HCT116 (cell line): ENCODE data around the gene HMGB2. TPM values are rescaled to one million over a fixed set of nuclear protein-coding genes. Genes with fewer than 3 reads are reported as not detected.

Experiments
- ATF3 ChIP-seq: IDR thresholded peaks from 2 replicates; pipeline ENCODE4 v1.6.1; 2012
- EGR1 ChIP-seq: IDR thresholded peaks from 2 replicates; pipeline ENCODE4 v1.6.1; 2012; ENCODE audit warnings: low read depth
- EZH2phosphoT487 ChIP-seq: fragments of 200-600 bp; IDR thresholded peaks from 2 replicates; pipeline ENCODE4 v1.6.1; 2018; ENCODE audit warnings: antibody characterized with exemption, borderline replicate concordance
- MAX ChIP-seq: IDR thresholded peaks from 2 replicates; pipeline ENCODE4 v1.6.1; 2012
- REST ChIP-seq: IDR thresholded peaks from 2 replicates; pipeline ENCODE4 v1.6.1; 2012; ENCODE audit warnings: low read depth
- SIN3A ChIP-seq: IDR thresholded peaks from 2 replicates; pipeline ENCODE4 v1.6.1; 2012; ENCODE audit warnings: low read depth
- YY1 ChIP-seq: IDR thresholded peaks from 2 replicates; pipeline ENCODE4 v1.6.1; 2011; ENCODE audit warnings: low read length, low read depth, moderate library complexity, mild to moderate bottlenecking; ENCODE audit not compliant: insufficient replicate concordance; ENCODE audit errors: extremely low read depth
- ZNF274 ChIP-seq: fragments of 200-500 bp; sonication (Bioruptor generic); IDR thresholded peaks from 2 replicates; pipeline ENCODE4 v1.6.1; 2014; ENCODE audit warnings: mild to moderate bottlenecking, low read depth, low read length, inconsistent platforms
- total RNA-seq: library from RNA; stranded (reverse); gene quantifications from one replicate; pipeline ENCODE4 v1.2.1, GENCODE V29; 2021; ENCODE audit not compliant: unreplicated experiment

Gene HMGB2
- total RNA-seq, 1 experiment from 2014 or later = 388 TPM

GRCh38 chr4:173281406-173282255 lies 52.5 kb downstream of the HMGB2 start (continued):
- TF ChIP-seq YY1 (no peak), EZH2phosphoT487 (no peak), EGR1 (no peak), SIN3A (no peak), MAX (no peak), REST (no peak), ZNF274 (no peak), ATF3 (no peak)

Other genes with a start within 250 kb of the HMGB2 start
- 21.3 TPM for gene GALNT7, start 165.5 kb downstream of the HMGB2 start, total RNA-seq
- gene SAP30, start 36.6 kb upstream of the HMGB2 start, total RNA-seq = 12.0 TPM
- gene SCRG1, start 64.8 kb upstream of the HMGB2 start, total RNA-seq = not detected
- not detected for gene HAND2, start 195.9 kb upstream of the HMGB2 start, total RNA-seq